NT2/D1 (cell line): ENCODE results near the gene TEKT5.
"Not testable (repeated sequence)": the region's sequence is repeated elsewhere in the genome, so short reads cannot be mapped to it uniquely, and the experiment has no call there.

Source experiments
- DNase-seq: peaks from one replicate; pipeline ENCODE4 v3.0.0-alpha.2; 2011; ENCODE audit warnings: low read depth, low spot score
- H3K27me3 ChIP-seq: 2 replicates; pipeline ENCODE4 v1.6.0; 2011; ENCODE audit warnings: mild to moderate bottlenecking; ENCODE audit not compliant: insufficient read length, insufficient read depth
- H3K36me3 ChIP-seq: 2 replicates; pipeline ENCODE4 v1.6.1; 2011; ENCODE audit warnings: mild to moderate bottlenecking, low read length, mixed read lengths; ENCODE audit not compliant: insufficient read depth, insufficient read length
- H3K4me1 ChIP-seq: 2 replicates; pipeline ENCODE4 v1.5.1; 2011; ENCODE audit not compliant: insufficient read depth, insufficient read length
- H3K4me3 ChIP-seq: 2 replicates; pipeline ENCODE4 v1.5.1; 2011; ENCODE audit warnings: low read depth; ENCODE audit not compliant: insufficient read length
- H3K9ac ChIP-seq: 2 replicates; pipeline ENCODE4 v1.6.0; 2011; ENCODE audit warnings: low read depth; ENCODE audit not compliant: insufficient read length
- H3K9me3 ChIP-seq: 2 replicates; pipeline ENCODE4 v1.5.1; 2011; ENCODE audit warnings: mild to moderate bottlenecking, low read length; ENCODE audit not compliant: insufficient read depth
- SUZ12 ChIP-seq: IDR thresholded peaks from 2 replicates; pipeline ENCODE4 v1.6.1; 2011; ENCODE audit not compliant: insufficient read length, insufficient read depth; ENCODE audit errors: extremely low read depth
- YY1 ChIP-seq: IDR thresholded peaks from 2 replicates; pipeline ENCODE4 v1.6.1; 2011; ENCODE audit not compliant: insufficient read length, insufficient read depth
- ZNF274 ChIP-seq: IDR thresholded peaks from 2 replicates; pipeline ENCODE4 v1.6.1; 2011; ENCODE audit warnings: mild to moderate bottlenecking, low read depth, low read length

Gene TEKT5

GRCh38 chr16:10683170-10683569 is 11.6 kb downstream of the TEKT5 start:
- DNase-seq: no peak
- Histone ChIP-seq H3K9me3 (no peaks in the 10 kb centered on the region), H3K27me3 (no peaks in the 10 kb centered on the region), H3K4me1 (peaks cover 2% of the 10 kb centered on the region), H3K36me3 (no peaks in the 10 kb centered on the region), H3K4me3 (no peak overlapping the region), H3K9ac (no peak overlapping the region)
- TF ChIP-seq ZNF274: no peak
- TF ChIP-seq YY1: no peak
- no peak for TF ChIP-seq SUZ12

GRCh38 chr16:10682604-10683003 is 12.1 kb downstream of the TEKT5 start:
- Histone ChIP-seq H3K4me1 (peaks cover 2% of the 10 kb centered on the region), H3K27me3 (no peaks in the 10 kb centered on the region), H3K9ac (no peak overlapping the region), H3K9me3 (no peaks in the 10 kb centered on the region), H3K4me3 (no peak overlapping the region), H3K36me3 (no peaks in the 10 kb centered on the region)
- no peak for DNase-seq
- TF ChIP-seq YY1 (no peak), ZNF274 (no peak), SUZ12 (no peak)

DNA sequence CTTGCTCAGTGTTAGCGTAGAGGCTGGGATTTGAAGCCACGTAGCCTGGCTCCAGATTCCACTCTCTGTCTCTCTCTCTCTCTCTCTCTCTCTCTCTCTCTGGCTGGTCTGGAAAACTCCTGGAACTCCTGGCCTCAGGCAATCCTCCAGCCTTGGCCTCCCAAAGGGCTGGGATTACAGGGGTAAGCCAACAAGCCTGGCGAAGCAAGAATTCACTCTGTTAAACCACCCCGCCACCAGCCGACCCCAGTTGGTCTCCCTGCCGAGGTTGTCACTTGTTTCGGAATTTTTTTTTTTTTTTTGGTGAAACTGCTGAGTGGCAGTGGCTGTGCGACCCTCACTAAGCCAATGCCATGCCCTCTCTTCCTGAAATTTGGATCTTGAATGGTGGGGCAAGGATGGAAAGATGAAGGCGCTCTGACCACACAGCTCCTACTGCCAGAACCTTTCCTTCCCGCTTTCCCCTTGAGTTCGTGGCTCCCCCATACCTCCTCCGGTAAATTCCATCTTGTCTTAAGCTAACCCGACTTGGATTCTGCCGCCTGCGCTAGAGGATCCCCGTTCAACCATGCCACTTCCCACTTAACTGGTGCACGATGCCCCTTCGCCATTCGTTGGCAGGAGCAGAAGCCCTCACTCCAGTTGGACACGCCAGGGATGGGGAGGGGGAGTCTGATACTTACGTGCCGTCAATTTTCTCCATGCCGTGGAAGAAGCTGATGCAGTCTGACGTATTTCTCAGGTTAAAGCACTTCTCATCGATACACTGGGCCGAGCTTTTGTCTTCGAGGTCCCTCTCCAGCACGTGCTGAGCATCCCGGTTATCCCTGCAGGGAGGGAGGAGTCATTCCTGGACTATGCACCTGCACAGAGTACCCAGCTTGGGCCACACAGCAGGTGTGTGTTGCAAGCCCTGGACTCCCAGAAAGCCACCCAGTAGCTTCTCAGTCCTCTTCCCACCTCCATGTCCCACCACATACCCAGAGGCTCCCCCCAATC is 13.1 kb downstream of the TEKT5 start:
- Histone ChIP-seq H3K27me3 (no peaks in the 10 kb centered on the region), H3K4me1 (peaks cover 2% of the 10 kb centered on the region), H3K9ac (no peak overlapping the region), H3K4me3 (no peak overlapping the region), H3K36me3 (no peaks in the 10 kb centered on the region), H3K9me3 (no peaks in the 10 kb centered on the region)
- no peak for TF ChIP-seq SUZ12
- no peak for TF ChIP-seq ZNF274
- TF ChIP-seq YY1: no peak
- no peak for DNase-seq

DNA sequence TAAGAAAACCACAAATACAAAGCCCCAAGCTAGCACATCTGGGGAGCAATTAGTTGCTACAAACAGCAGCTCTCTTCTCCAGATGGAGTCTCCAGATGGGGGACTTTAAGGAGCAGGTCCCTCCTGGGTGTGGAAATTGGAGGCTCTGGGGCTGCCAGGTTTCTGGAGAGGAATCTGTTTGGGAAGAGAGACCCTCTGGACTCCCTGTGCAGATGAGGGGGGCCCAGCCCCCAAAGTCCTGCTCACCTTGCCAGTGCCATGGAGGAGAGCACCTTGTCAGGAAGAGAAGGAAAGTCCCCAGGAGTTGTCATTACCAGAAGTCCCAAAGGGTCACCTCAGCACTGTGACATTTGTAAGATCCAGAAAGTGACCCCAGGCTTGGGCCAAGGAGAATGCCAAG is 14.8 kb downstream of the TEKT5 start:
- Histone ChIP-seq H3K36me3 (no peaks in the 10 kb centered on the region), H3K27me3 (no peaks in the 10 kb centered on the region)
- DNase-seq: no peak

DNA sequence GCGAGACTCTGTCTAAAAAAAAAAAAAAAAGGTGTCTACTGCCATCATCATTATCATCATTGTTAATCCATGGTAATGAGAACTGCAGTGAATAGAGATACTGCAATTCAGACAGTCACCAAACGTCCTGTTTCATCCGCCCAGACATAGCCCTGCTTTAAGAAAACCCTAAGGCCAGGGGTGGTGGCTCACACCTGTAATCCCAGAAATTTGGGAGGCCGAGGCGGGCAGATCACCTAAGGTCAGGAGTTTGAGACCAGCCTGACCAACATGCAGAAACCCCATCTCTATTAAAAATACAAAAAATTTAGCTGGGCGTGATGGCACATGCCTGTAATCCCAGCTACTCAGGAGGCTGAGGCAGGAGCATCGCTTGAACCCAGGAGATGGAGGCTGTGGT is 15.3 kb downstream of the TEKT5 start:
- not testable (repeated sequence) for H3K36me3 ChIP-seq, H3K4me3 ChIP-seq, DNase-seq, H3K27me3 ChIP-seq, H3K9me3 ChIP-seq, H3K9ac ChIP-seq, H3K4me1 ChIP-seq

More for the DNA sequence above, 14.8 kb downstream of the TEKT5 start:
- H3K4me1 ChIP-seq: peaks cover 2% of the 10 kb centered on the region
- H3K4me3 ChIP-seq: no peak overlapping the region
- TF ChIP-seq YY1 (no peak), SUZ12 (no peak), ZNF274 (no peak)
- H3K9me3 ChIP-seq: no peaks in the 10 kb centered on the region
- no peak overlapping the region for H3K9ac ChIP-seq

GRCh38 chr16:10678655-10679054 is 16.1 kb downstream of the TEKT5 start:
- TF ChIP-seq YY1 (no peak), ZNF274 (no peak), SUZ12 (no peak)
- no peaks in the 10 kb centered on the region for H3K36me3 ChIP-seq
- peaks cover 2% of the 10 kb centered on the region for H3K4me1 ChIP-seq
- no peak overlapping the region for H3K9ac ChIP-seq
- H3K27me3 ChIP-seq: no peaks in the 10 kb centered on the region
- DNase-seq: no peak
- H3K4me3 ChIP-seq: no peak overlapping the region
- no peaks in the 10 kb centered on the region for H3K9me3 ChIP-seq

DNA sequence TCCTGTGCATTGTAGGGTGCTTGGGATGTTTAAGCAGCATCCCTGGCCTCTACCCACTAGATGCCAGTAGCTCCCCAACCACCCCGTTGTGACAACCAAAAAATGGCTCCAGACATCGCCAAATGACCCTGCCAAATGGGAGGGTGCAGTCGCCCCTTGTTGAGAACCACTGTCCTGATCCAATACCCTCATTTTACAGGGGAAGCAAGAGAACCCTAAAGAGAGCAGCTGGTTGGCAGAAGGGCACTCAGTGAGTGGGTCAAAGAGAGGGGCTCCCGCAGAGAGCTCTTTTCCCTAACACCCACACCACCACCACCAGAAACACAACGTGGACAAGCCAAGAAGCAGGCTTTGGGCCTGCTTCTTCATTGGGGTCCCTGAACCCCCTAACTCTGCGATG is 18.4 kb downstream of the TEKT5 start:
- Histone ChIP-seq H3K27me3 (no peaks in the 10 kb centered on the region), H3K4me3 (no peak overlapping the region)
- TF ChIP-seq ZNF274: no peak
- no peak for TF ChIP-seq YY1
- no peak for TF ChIP-seq SUZ12

More for the DNA sequence above, 18.4 kb downstream of the TEKT5 start:
- no peak for DNase-seq
- Histone ChIP-seq H3K4me1 (peaks cover 2% of the 10 kb centered on the region), H3K9me3 (no peaks in the 10 kb centered on the region), H3K36me3 (no peaks in the 10 kb centered on the region), H3K9ac (no peak overlapping the region)
